Measurements from ENCODE around the gene PMPCA.

The PMPCA gene

GRCh38 chr9:136400038-136400834 lies 10.2 kb upstream of the PMPCA start, which contains the start of gene SNAPC4:
Gene SNAPC4 (minus strand): TSS chr9:136400170. CDS start chr9:136398428, 1,742 bp downstream.
- peak; percentile 82 for TF ChIP-seq CTCF (IDR thresholded peaks at IDR 0.05)
- peak; percentile 88 for DNase-seq (ENCODE audit: low spot score)
- Histone ChIP-seq H3K27ac (peak within 1 kb of the TSS; percentile 41 to 64), H3K4me3 (peak within 1 kb of the TSS; percentile 99)

GRCh38 chr9:136401173-136401922 lies 9.1 kb upstream of the PMPCA start:
- TF ChIP-seq CTCF (IDR thresholded peaks at IDR 0.05), result no peak
- Histone ChIP-seq H3K4me3 (no peak overlapping the region), H3K27ac (no peak overlapping the region)
- no peak for DNase-seq (ENCODE audit: low spot score)

- no peak for TF ChIP-seq CTCF (IDR thresholded peaks at IDR 0.05)
- H3K27ac ChIP-seq, result no peak overlapping the region
- DNase-seq (ENCODE audit: low spot score), result no peak
These were observed 8.4 kb upstream of the PMPCA start for GRCh38 chr9:136402067-136402466.

GRCh38 chr9:136403538-136403914 lies 6.9 kb upstream of the PMPCA start:
- DNase-seq (ENCODE audit: low spot score), result no peak
- no peak for TF ChIP-seq CTCF (IDR thresholded peaks at IDR 0.05)
- Histone ChIP-seq H3K27ac (no peak overlapping the region), H3K4me3 (no peak overlapping the region)

More at GRCh38 chr9:136402067-136402466, 8.4 kb upstream of the PMPCA start:
- no peak overlapping the region for H3K4me3 ChIP-seq

- TF ChIP-seq CTCF (IDR thresholded peaks at IDR 0.05), result no peak
- no peak for DNase-seq (ENCODE audit: low spot score)
- Histone ChIP-seq H3K27ac (no peak overlapping the region), H3K4me3 (no peak overlapping the region)
These were observed 6.3 kb upstream of the PMPCA start for GRCh38 chr9:136403915-136404800.

GRCh38 chr9:136404801-136405136 lies 5.7 kb upstream of the PMPCA start:
- H3K4me3 ChIP-seq, result no peak overlapping the region
- H3K27ac ChIP-seq, result no peak overlapping the region
- TF ChIP-seq CTCF (IDR thresholded peaks at IDR 0.05), result no peak
- DNase-seq (ENCODE audit: low spot score), result no peak
